ENCODE measurements around the gene STAM. TPM values are rescaled to one million over a fixed set of nuclear protein-coding genes. Genes with fewer than 3 reads are reported as not detected.

STAM gene
- total and polyA plus RNA-seq, 2 donors (not counting 3 experiments of a cell fraction or from before 2014, with no cell fraction given): 17.7 to 20.0 TPM

- TF ChIP-seq POLR2AphosphoS5 (IDR thresholded peaks at IDR 0.05; ENCODE audit: insufficient read depth, low read depth, low read length) (peak; percentile 20), FOS (IDR thresholded peaks at IDR 0.05; ENCODE audit: borderline replicate concordance, insufficient read depth, low read length) (peak; percentile 51), MYC (IDR thresholded peaks at IDR 0.05; ENCODE audit: low read depth, low read length) (no peak), JUN (IDR thresholded peaks at IDR 0.05; ENCODE audit: borderline replicate concordance, insufficient read depth, insufficient read length, low read depth) (peak; percentile 68), EZH2 (IDR thresholded peaks at IDR 0.05; ENCODE audit: borderline replicate concordance, low read depth, low read length, severe bottlenecking) (no peak), GATA2 (IDR thresholded peaks at IDR 0.05; ENCODE audit: insufficient read depth, insufficient read length, low read depth, low read length) (peak; percentile 71), MAX (IDR thresholded peaks at IDR 0.05; ENCODE audit: insufficient read depth, insufficient read length) (no peak), POLR2A (IDR thresholded peaks at IDR 0.05; ENCODE audit: low read depth, low read length) (no peak), CTCF (IDR thresholded peaks at IDR 0.05; ENCODE audit: extremely low read depth in 1 of 2, insufficient read depth in 1 of 2, low read depth in 1 of 2, low read length in 2 of 2) (no peak)
- Histone ChIP-seq H3K36me3 (ENCODE audit: control insufficient read depth in 2 of 2, extremely low read depth in 1 of 2, insufficient read depth in 2 of 2, low read length in 2 of 2) (no peaks in the 10 kb centered on the region), H3K27ac (ENCODE audit: insufficient read depth, low read depth, low read length) (peak overlapping the region; percentile 85), H3K4me3 (replicated peaks in 1 of 3; ENCODE audit: insufficient read depth in 1 of 3, low read depth in 1 of 3, low read length in 3 of 3) (no peak overlapping the region), H3K9ac (replicated peaks; ENCODE audit: extremely low read depth, insufficient read depth, low read length) (peak overlapping the region; percentile 44), H3K9me1 (replicated peaks; ENCODE audit: control insufficient read depth, extremely low read depth, insufficient read depth, low read length) (no peaks in the 10 kb centered on the region), H2AFZ (ENCODE audit: low read depth, low read length) (peak overlapping the region; percentile 19), H4K20me1 (replicated peaks; ENCODE audit: control insufficient read depth, extremely low read depth, insufficient read depth, low read length) (no peaks in the 10 kb centered on the region), H3K9me3 (replicated peaks; ENCODE audit: control insufficient read depth, insufficient read depth, low read length) (no peaks in the 10 kb centered on the region), H3K4me1 (ENCODE audit: control insufficient read depth, extremely low read depth, insufficient read depth, low read length) (peaks cover 25% of the 10 kb centered on the region), H3K4me2 (ENCODE audit: insufficient read depth, low read length) (peak overlapping the region; percentile 50), H3K27me3 (ENCODE audit: control insufficient read depth in 2 of 2, insufficient read depth in 2 of 2, low read length in 2 of 2) (no peaks in the 10 kb centered on the region), H3K79me2 (ENCODE audit: control insufficient read depth, insufficient read depth, low read length) (no peaks in the 10 kb centered on the region)
- dilution Hi-C loops (cut with MboI; ENCODE audit: extremely low pct_ligation_motif_present, low sequenced_read_pairs) (no loop called here), intact Hi-C loops (cut with micrococcal nuclease) (loop anchor here (1.0 to 2.0 kb wide), 4 partner anchors 25 to 234 kb away; no protein-coding TSS in a partner anchor)
- no TSS peak for BruUV-seq (replicated peaks)
- ChIA-PET CTCF (interaction anchor here (0.6 to 2.3 kb wide), 23 partner anchors 9 to 335 kb away, joined by 3 to 13 read pairs (median 4); partner anchors contain the start of gene STAM), POLR2A (interaction anchor here (0.6 to 1.4 kb wide), 3 partner anchors 10 to 100 kb away, joined by 3 to 8 read pairs (median 3); partner anchors contain the start of gene STAM)
- peak; percentile 57 for DNase-seq (ENCODE audit: low read depth, low spot score)
- FAIRE-seq: no peak
Measured at GRCh38 chr10:17744341-17744861, 100.5 kb downstream of the STAM start.
